Measurements from ENCODE around the gene FNIP2. TPM values are rescaled to one million over a fixed set of nuclear protein-coding genes. Genes with fewer than 3 reads are reported as not detected.

FNIP2 gene
- total RNA-seq, 1 experiment from 2014 or later, result 15.8 TPM

DNA sequence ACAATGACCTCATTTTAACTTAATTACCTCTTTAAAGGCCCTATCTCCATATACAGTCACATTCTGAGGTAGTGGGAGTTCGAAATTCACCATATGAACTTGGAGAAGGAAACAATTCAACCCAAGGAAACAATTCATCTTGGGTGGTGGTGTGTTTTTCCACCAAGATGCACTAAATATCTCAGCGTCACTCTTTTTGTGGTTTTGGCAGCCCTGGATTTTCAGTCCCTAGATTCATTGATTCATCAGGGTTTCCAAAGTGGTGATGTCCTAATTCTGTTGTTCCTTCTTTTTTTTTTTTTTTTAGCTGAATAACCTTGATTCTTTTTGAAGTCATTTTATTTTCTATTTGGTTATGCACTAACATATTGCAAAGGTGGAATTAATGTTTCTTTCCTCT, 171.4 kb downstream of the FNIP2 start:
- no peaks in the 10 kb centered on the region for H3K36me3 Mint-ChIP-seq (ENCODE audit: insufficient read depth, unreplicated experiment)
- no peaks in the 10 kb centered on the region for H3K36me3 ChIP-seq (ENCODE audit: control insufficient read depth, insufficient read depth, low read length)
- no peaks in the 10 kb centered on the region for H3K9me3 ChIP-seq
- no peak for DNase-seq
- H3K4me3 ChIP-seq (ENCODE audit: low read depth, low read length), result no peak overlapping the region
- no peak overlapping the region for H3K27ac Mint-ChIP-seq (ENCODE audit: unreplicated experiment)
- peaks cover 9% of the 10 kb centered on the region for H3K9me3 Mint-ChIP-seq (ENCODE audit: unreplicated experiment)
- ChIA-PET CTCF (no interaction called here), POLR2A (no interaction called here)
- no peaks in the 10 kb centered on the region for H3K27me3 ChIP-seq (replicated peaks; ENCODE audit: control insufficient read depth, insufficient read depth, low read length)
- TF ChIP-seq, protein P1, sequence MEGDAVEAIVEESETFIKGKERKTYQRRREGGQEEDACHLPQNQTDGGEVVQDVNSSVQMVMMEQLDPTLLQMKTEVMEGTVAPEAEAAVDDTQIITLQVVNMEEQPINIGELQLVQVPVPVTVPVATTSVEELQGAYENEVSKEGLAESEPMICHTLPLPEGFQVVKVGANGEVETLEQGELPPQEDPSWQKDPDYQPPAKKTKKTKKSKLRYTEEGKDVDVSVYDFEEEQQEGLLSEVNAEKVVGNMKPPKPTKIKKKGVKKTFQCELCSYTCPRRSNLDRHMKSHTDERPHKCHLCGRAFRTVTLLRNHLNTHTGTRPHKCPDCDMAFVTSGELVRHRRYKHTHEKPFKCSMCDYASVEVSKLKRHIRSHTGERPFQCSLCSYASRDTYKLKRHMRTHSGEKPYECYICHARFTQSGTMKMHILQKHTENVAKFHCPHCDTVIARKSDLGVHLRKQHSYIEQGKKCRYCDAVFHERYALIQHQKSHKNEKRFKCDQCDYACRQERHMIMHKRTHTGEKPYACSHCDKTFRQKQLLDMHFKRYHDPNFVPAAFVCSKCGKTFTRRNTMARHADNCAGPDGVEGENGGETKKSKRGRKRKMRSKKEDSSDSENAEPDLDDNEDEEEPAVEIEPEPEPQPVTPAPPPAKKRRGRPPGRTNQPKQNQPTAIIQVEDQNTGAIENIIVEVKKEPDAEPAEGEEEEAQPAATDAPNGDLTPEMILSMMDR (IDR thresholded peaks at IDR 0.05; ENCODE audit: insufficient read depth in 1 of 2, low read depth in 1 of 2, low read length in 1 of 2, severe bottlenecking in 1 of 2, unreplicated experiment in 1 of 2), result no peak
- H3K4me1 Mint-ChIP-seq (ENCODE audit: low read depth, unreplicated experiment), result no peaks in the 10 kb centered on the region
- H3K4me1 ChIP-seq, result no peaks in the 10 kb centered on the region
- no peak overlapping the region for H3K4me3 Mint-ChIP-seq (ENCODE audit: unreplicated experiment)
- H3K27me3 Mint-ChIP-seq (ENCODE audit: insufficient read depth, unreplicated experiment), result no peaks in the 10 kb centered on the region
- BruUV-seq (replicated peaks), result no TSS peak
- intact Hi-C loops (cut with micrococcal nuclease; ENCODE audit: unreplicated experiment), result no loop called here

DNA sequence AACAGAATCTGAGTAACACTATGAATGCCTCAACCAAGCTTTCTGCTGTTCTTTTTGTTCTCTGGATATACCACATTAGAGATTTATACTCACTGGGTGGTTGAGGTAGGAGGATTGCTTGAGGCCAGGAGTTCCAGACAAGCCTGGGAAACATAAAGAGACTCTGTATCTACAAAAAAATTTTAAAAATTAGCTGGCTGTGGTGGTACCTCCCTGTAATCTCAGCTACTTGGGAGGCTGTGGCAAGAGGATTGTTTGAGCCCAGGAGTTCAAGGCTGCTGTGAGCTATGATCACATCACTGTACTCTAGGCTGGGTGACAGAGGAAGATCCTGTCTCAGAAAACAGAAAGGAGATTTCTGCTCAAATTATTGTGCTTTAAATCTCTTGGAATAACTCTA, 172.5 kb downstream of the FNIP2 start:
- Mint-ChIP-seq H3K4me3 (ENCODE audit: unreplicated experiment) (no peak overlapping the region), H3K9me3 (ENCODE audit: unreplicated experiment) (peaks cover 9% of the 10 kb centered on the region), H3K27me3 (ENCODE audit: insufficient read depth, unreplicated experiment) (no peaks in the 10 kb centered on the region), H3K4me1 (ENCODE audit: low read depth, unreplicated experiment) (no peaks in the 10 kb centered on the region), H3K36me3 (ENCODE audit: insufficient read depth, unreplicated experiment) (no peaks in the 10 kb centered on the region), H3K27ac (ENCODE audit: unreplicated experiment) (no peak overlapping the region)
- no TSS peak for BruUV-seq (replicated peaks)
- Histone ChIP-seq H3K36me3 (ENCODE audit: control insufficient read depth, insufficient read depth, low read length) (no peaks in the 10 kb centered on the region), H3K27me3 (replicated peaks; ENCODE audit: control insufficient read depth, insufficient read depth, low read length) (no peaks in the 10 kb centered on the region), H3K4me3 (ENCODE audit: low read depth, low read length) (no peak overlapping the region), H3K9me3 (no peaks in the 10 kb centered on the region), H3K4me1 (no peaks in the 10 kb centered on the region)
- DNase-seq, result no peak
- intact Hi-C loops (cut with micrococcal nuclease; ENCODE audit: unreplicated experiment), result no loop called here
- CTCF ChIA-PET, result no interaction called here
- TF ChIP-seq, protein P1 (IDR thresholded peaks at IDR 0.05; ENCODE audit: insufficient read depth in 1 of 2, low read depth in 1 of 2, low read length in 1 of 2, severe bottlenecking in 1 of 2, unreplicated experiment in 1 of 2), result no peak
- POLR2A ChIA-PET, result no interaction called here

DNA sequence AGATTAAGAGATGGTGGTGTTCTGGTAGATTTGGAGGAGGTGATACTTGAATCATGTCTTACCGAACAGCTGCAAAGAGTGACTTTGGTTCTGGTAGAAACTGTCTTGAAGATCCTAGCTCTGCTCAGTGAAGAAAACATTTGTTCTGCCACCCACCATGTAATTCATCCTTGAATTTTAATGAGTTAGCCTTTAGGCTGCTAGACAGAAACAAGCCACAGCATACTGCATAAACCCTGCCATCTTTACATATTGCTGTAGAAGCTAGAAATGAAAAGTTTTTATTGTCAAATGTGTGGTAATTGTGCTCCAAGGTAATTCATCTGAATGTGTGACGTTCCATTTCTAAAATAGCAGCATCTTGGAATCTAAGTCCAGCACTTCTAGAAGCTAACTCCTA, 173.1 kb downstream of the FNIP2 start:
- ChIA-PET CTCF (no interaction called here), POLR2A (no interaction called here)
- no peaks in the 10 kb centered on the region for H3K4me1 ChIP-seq
- intact Hi-C loops (cut with micrococcal nuclease; ENCODE audit: unreplicated experiment), result no loop called here
- no peaks in the 10 kb centered on the region for H3K36me3 Mint-ChIP-seq (ENCODE audit: insufficient read depth, unreplicated experiment)
- H3K4me3 ChIP-seq (ENCODE audit: low read depth, low read length), result no peak overlapping the region
- no peak overlapping the region for H3K4me3 Mint-ChIP-seq (ENCODE audit: unreplicated experiment)
- no peaks in the 10 kb centered on the region for H3K36me3 ChIP-seq (ENCODE audit: control insufficient read depth, insufficient read depth, low read length)
- no peaks in the 10 kb centered on the region for H3K27me3 ChIP-seq (replicated peaks; ENCODE audit: control insufficient read depth, insufficient read depth, low read length)
- no peak for DNase-seq
- no peak overlapping the region for H3K27ac Mint-ChIP-seq (ENCODE audit: unreplicated experiment)
- no peaks in the 10 kb centered on the region for H3K9me3 ChIP-seq
- TF ChIP-seq, protein P1 (IDR thresholded peaks at IDR 0.05; ENCODE audit: insufficient read depth in 1 of 2, low read depth in 1 of 2, low read length in 1 of 2, severe bottlenecking in 1 of 2, unreplicated experiment in 1 of 2), result no peak
- H3K4me1 Mint-ChIP-seq (ENCODE audit: low read depth, unreplicated experiment), result no peaks in the 10 kb centered on the region
- peaks cover 9% of the 10 kb centered on the region for H3K9me3 Mint-ChIP-seq (ENCODE audit: unreplicated experiment)
- H3K27me3 Mint-ChIP-seq (ENCODE audit: insufficient read depth, unreplicated experiment), result no peaks in the 10 kb centered on the region
- BruUV-seq (replicated peaks), result no TSS peak

Measured in Caco-2 (cell line).